Neural cell (in vitro differentiated cells): ENCODE measurements around the gene TSPAN19. TPM values are rescaled to one million over a fixed set of nuclear protein-coding genes. Genes with fewer than 3 reads are reported as not detected.

Experiments
- H2AFZ ChIP-seq: fragments of 200-600, 300-800 bp; sonication (generic), shearing (Covaris generic); 2 replicates; pipeline ENCODE4 v1.6.0; 2014; ENCODE audit warnings: low read depth, mild to moderate bottlenecking, antibody characterized with exemption, low read length, moderate library complexity
- H3F3A ChIP-seq: fragments of 200-600 bp; shearing (Covaris generic); 2 replicates; pipeline ENCODE4 v1.6.1; 2016; ENCODE audit warnings: mild to moderate bottlenecking, moderate library complexity, mixed read lengths, antibody characterized with exemption, low read length; ENCODE audit not compliant: insufficient read depth, poor library complexity, severe bottlenecking
- H3K27ac ChIP-seq: fragments of 200-600, 300-800 bp; sonication (generic), shearing (Covaris generic); 2 replicates; pipeline ENCODE4 v1.5.1; 2014; ENCODE audit warnings: mild to moderate bottlenecking, low read length, moderate library complexity
- H3K27me3 ChIP-seq: fragments of 300-800, 200-600 bp; sonication (generic), shearing (Covaris generic); 2 replicates; pipeline ENCODE4 v1.6.0; 2014; ENCODE audit warnings: mild to moderate bottlenecking, low read depth, low read length, moderate library complexity; ENCODE audit not compliant: insufficient read depth
- H3K36me3 ChIP-seq: fragments of 300-800, 200-600 bp; sonication (generic), shearing (Covaris generic); 2 replicates; pipeline ENCODE4 v1.5.1; 2014; ENCODE audit warnings: mild to moderate bottlenecking, antibody characterized with exemption, low read length, moderate library complexity; ENCODE audit not compliant: insufficient read depth
- H3K4me2 ChIP-seq: fragments of 300-800, 200-600 bp; sonication (generic), shearing (Covaris generic); 2 replicates; pipeline ENCODE4 v1.6.0; 2014; ENCODE audit warnings: mild to moderate bottlenecking, low read length
- H3K4me3 ChIP-seq: fragments of 300-800, 200-600 bp; sonication (generic), shearing (Covaris generic); 2 replicates; pipeline ENCODE4 v1.5.1; 2014; ENCODE audit warnings: mild to moderate bottlenecking, low read length, moderate library complexity
- H3K79me2 ChIP-seq: fragments of 200-600 bp; shearing (Covaris generic); replicated peaks from 2 replicates; pipeline ENCODE4 v1.6.0; 2014; ENCODE audit warnings: mild to moderate bottlenecking, low read length, moderate library complexity; ENCODE audit not compliant: insufficient read depth
- H3K9ac ChIP-seq: fragments of 300-800, 200-600 bp; sonication (generic), shearing (Covaris generic); 2 replicates; pipeline ENCODE4 v1.6.1; 2016; ENCODE audit warnings: mild to moderate bottlenecking, low read length, mixed read lengths
- H3K9me2 ChIP-seq: fragments of 200-600 bp; shearing (Covaris generic); 2 replicates; pipeline ENCODE4 v1.6.1; 2016; ENCODE audit warnings: mild to moderate bottlenecking, low read length, mixed read lengths; ENCODE audit not compliant: insufficient read depth
- H3K9me3 ChIP-seq: fragments of 200-600, 300-800 bp; sonication (generic), shearing (Covaris generic); 2 replicates; pipeline ENCODE4 v1.6.1; 2016; ENCODE audit warnings: mild to moderate bottlenecking, mixed run types, low read length, moderate library complexity, mixed read lengths
- H4K20me1 ChIP-seq: fragments of 200-600 bp; shearing (Covaris generic); 2 replicates; pipeline ENCODE4 v1.6.1; 2016; ENCODE audit warnings: mild to moderate bottlenecking, mixed run types; ENCODE audit not compliant: insufficient read depth
- EP300 ChIP-seq: fragments of 450-650 bp; conservative IDR thresholded peaks from 2 replicates; pipeline ENCODE4 v1.6.1; 2014; ENCODE audit warnings: antibody characterized with exemption, mild to moderate bottlenecking, moderate library complexity; ENCODE audit not compliant: poor library complexity, severe bottlenecking
- EZH2 ChIP-seq: fragments of 200-600, 300-800 bp; shearing (Covaris generic), sonication (generic); IDR thresholded peaks from 2 replicates; pipeline ENCODE4 v1.6.1; 2014; ENCODE audit warnings: antibody characterized with exemption, low read length, borderline replicate concordance, mild to moderate bottlenecking; ENCODE audit not compliant: insufficient read depth, poor library complexity, severe bottlenecking
- MXI1 ChIP-seq: fragments of 450-650 bp; conservative IDR thresholded peaks from 2 replicates; pipeline ENCODE4 v1.6.1; 2014; ENCODE audit warnings: antibody characterized with exemption, mild to moderate bottlenecking; ENCODE audit not compliant: poor library complexity, severe bottlenecking
- POLR2AphosphoS5 ChIP-seq: IDR thresholded peaks from 2 replicates; pipeline ENCODE4 v1.6.1; 2012
- RAD21 ChIP-seq: fragments of 450-650 bp; conservative IDR thresholded peaks from 2 replicates; pipeline ENCODE4 v1.6.1; 2014; ENCODE audit warnings: antibody characterized with exemption, mild to moderate bottlenecking, moderate library complexity
- TAF1 ChIP-seq: IDR thresholded peaks from 2 replicates; pipeline ENCODE4 v1.6.1; 2012; ENCODE audit warnings: low read depth
- polyA minus RNA-seq: library from RNA; depleted of rRNA, polyadenylated mRNA; stranded (reverse); fragments of >200 nt; gene quantifications from 2 replicates; pipeline ENCODE4 v1.2.3, GENCODE V29; 2014
- polyA plus RNA-seq: library from polyadenylated mRNA; depleted of rRNA; stranded (reverse); fragments of >200 nt; gene quantifications from 2 replicates; pipeline ENCODE4 v1.2.3, GENCODE V29; 2014
- TF ChIP-seq, protein P1 (sequence below): IDR thresholded peaks from 2 replicates; pipeline ENCODE4 v1.6.1; 2012; ENCODE audit warnings: borderline replicate concordance
- TF ChIP-seq, protein P2 (sequence below): fragments of 450-650 bp; IDR thresholded peaks from 2 replicates; pipeline ENCODE4 v1.5.1; 2014; ENCODE audit warnings: antibody characterized with exemption, mild to moderate bottlenecking, moderate library complexity; ENCODE audit not compliant: poor library complexity, severe bottlenecking

The TSPAN19 gene
- polyA plus RNA-seq (3.5 and 4.8 TPM in 2 replicates), polyA minus RNA-seq (0.97 TPM in 1 of 2 replicates, not detected in the other)

DNA sequence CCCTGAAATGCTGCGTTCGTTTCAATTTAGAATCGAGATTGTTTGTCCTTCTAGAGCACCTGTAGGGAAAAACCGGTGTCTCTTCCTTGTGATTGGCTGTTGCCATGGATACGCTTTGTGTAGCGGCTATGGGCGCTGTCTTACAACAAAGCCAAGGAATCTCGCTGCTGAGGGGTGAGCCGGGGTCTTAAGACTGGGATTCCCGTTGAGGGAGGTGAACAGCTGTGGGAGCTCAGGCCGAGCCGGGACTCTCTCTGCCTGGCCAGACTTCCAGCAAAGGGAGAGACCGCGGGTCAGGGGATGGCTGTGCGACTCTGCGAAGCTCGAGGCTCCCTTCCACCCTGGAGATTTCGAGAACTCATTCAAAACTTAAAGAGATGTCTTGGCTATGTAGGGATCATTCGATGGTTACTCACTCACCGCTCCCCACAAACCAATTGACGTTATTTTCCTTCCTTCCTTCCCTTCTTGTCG is at the start of gene TSPAN19, which contains the start of gene LRRIQ1:
TSPAN19 (minus strand) TSS at position 44 of the 474 bp plus-strand sequence. CDS start 6,331 bp downstream, outside the sequence.
LRRIQ1 (plus strand) TSS at position 118 of the 474 bp plus-strand sequence. CDS start 1,826 bp downstream, outside the sequence.
- Histone ChIP-seq H4K20me1 (no peaks in the 10 kb centered on the region), H3K9me2 (no peaks in the 10 kb centered on the region), H3K27ac (peak within 1 kb of the TSS; percentile 65), H3K36me3 (no peaks in the 10 kb centered on the region), H3K4me2 (peak within 1 kb of the TSS; percentile 91), H3K27me3 (no peaks in the 10 kb centered on the region), H3K9ac (peak within 1 kb of the TSS; percentile 64), H3K79me2 (no peaks in the 10 kb centered on the region), H3K4me3 (peak within 1 kb of the TSS; percentile 73), H3F3A (no peaks in the 10 kb centered on the region), H2AFZ (peak within 1 kb of the TSS; percentile 67), H3K9me3 (no peaks in the 10 kb centered on the region)
- TF ChIP-seq RAD21 (no peak), TAF1 (peak; percentile 51), MXI1 (peak; percentile 92), EZH2 (no peak), EP300 (peak; percentile 39), POLR2AphosphoS5 (peak; percentile 84)
- TF ChIP-seq, protein P1, sequence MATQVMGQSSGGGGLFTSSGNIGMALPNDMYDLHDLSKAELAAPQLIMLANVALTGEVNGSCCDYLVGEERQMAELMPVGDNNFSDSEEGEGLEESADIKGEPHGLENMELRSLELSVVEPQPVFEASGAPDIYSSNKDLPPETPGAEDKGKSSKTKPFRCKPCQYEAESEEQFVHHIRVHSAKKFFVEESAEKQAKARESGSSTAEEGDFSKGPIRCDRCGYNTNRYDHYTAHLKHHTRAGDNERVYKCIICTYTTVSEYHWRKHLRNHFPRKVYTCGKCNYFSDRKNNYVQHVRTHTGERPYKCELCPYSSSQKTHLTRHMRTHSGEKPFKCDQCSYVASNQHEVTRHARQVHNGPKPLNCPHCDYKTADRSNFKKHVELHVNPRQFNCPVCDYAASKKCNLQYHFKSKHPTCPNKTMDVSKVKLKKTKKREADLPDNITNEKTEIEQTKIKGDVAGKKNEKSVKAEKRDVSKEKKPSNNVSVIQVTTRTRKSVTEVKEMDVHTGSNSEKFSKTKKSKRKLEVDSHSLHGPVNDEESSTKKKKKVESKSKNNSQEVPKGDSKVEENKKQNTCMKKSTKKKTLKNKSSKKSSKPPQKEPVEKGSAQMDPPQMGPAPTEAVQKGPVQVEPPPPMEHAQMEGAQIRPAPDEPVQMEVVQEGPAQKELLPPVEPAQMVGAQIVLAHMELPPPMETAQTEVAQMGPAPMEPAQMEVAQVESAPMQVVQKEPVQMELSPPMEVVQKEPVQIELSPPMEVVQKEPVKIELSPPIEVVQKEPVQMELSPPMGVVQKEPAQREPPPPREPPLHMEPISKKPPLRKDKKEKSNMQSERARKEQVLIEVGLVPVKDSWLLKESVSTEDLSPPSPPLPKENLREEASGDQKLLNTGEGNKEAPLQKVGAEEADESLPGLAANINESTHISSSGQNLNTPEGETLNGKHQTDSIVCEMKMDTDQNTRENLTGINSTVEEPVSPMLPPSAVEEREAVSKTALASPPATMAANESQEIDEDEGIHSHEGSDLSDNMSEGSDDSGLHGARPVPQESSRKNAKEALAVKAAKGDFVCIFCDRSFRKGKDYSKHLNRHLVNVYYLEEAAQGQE, result peak; percentile 66

DNA sequence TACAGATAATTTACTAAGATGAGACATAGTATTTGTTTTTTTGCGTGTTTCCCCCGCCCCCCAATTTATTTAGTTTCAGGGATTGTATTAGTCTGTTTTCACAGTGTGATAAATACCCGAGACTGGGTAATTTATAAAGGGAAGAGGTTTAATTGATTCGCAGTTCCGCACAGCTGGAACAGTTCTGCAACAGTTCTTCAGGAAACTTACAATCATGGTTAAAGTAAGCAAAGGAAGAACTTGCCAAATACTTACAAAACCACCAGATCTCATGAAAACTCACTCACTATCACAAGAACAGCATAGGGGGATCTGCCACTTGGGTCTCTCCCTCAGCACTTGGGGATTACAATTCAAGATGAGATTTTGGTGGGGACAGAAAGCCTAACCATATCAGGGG is 49.0 kb upstream of the TSPAN19 start:
- H4K20me1 ChIP-seq, result no peaks in the 10 kb centered on the region
- TF ChIP-seq RAD21, result no peak
- TF ChIP-seq, protein P2, sequence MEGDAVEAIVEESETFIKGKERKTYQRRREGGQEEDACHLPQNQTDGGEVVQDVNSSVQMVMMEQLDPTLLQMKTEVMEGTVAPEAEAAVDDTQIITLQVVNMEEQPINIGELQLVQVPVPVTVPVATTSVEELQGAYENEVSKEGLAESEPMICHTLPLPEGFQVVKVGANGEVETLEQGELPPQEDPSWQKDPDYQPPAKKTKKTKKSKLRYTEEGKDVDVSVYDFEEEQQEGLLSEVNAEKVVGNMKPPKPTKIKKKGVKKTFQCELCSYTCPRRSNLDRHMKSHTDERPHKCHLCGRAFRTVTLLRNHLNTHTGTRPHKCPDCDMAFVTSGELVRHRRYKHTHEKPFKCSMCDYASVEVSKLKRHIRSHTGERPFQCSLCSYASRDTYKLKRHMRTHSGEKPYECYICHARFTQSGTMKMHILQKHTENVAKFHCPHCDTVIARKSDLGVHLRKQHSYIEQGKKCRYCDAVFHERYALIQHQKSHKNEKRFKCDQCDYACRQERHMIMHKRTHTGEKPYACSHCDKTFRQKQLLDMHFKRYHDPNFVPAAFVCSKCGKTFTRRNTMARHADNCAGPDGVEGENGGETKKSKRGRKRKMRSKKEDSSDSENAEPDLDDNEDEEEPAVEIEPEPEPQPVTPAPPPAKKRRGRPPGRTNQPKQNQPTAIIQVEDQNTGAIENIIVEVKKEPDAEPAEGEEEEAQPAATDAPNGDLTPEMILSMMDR, result no peak
- no peak for TF ChIP-seq MXI1
- TF ChIP-seq, protein P1, result no peak
- H3K4me3 ChIP-seq, result no peak overlapping the region
- H3F3A ChIP-seq, result no peaks in the 10 kb centered on the region
- H3K9me2 ChIP-seq, result no peaks in the 10 kb centered on the region
- no peak overlapping the region for H3K4me2 ChIP-seq
- no peak overlapping the region for H2AFZ ChIP-seq
- H3K36me3 ChIP-seq, result no peaks in the 10 kb centered on the region
- no peaks in the 10 kb centered on the region for H3K79me2 ChIP-seq
- H3K9me3 ChIP-seq, result no peaks in the 10 kb centered on the region
- H3K27ac ChIP-seq, result no peak overlapping the region
- H3K27me3 ChIP-seq, result no peaks in the 10 kb centered on the region
- no peak overlapping the region for H3K9ac ChIP-seq
